OCI-LY3 (cell line): ENCODE results near the gene MTX3.

Source experiments
- H2AFZ ChIP-seq: fragments of 200-600, 300-600 bp; shearing (Covaris generic); 2 replicates; pipeline ENCODE4 v1.6.0; 2014; ENCODE audit warnings: antibody characterized with exemption, low read depth, low read length
- H3K27ac ChIP-seq: fragments of 200-600, 300-600 bp; sonication (generic); 2 replicates; pipeline ENCODE4 v1.5.1; 2014; ENCODE audit warnings: mild to moderate bottlenecking, low read length, moderate library complexity, mixed read lengths
- H3K27me3 ChIP-seq: fragments of 200-600, 300-600 bp; sonication (generic); 2 replicates; pipeline ENCODE4 v1.6.1; 2014; ENCODE audit warnings: low read depth, low read length, mixed read lengths
- H3K36me3 ChIP-seq: fragments of 200-600, 300-600 bp; sonication (generic); replicated peaks from 2 replicates; pipeline ENCODE3; 2014; ENCODE audit warnings: low read depth, low read length, mixed read lengths
- H3K4me1 ChIP-seq: fragments of 300-600, 200-600 bp; sonication (generic); 2 replicates; pipeline ENCODE4 v1.6.1; 2014; ENCODE audit warnings: low read length, mixed read lengths
- H3K4me2 ChIP-seq: fragments of 200-600, 300-600 bp; sonication (generic); 2 replicates; pipeline ENCODE4 v1.6.1; 2014; ENCODE audit warnings: low read length, mixed read lengths
- H3K4me3 ChIP-seq: fragments of 300-600, 200-600 bp; sonication (generic); 2 replicates; pipeline ENCODE4 v1.5.1; 2014; ENCODE audit warnings: antibody characterized with exemption, mild to moderate bottlenecking, low read length, moderate library complexity
- H3K79me2 ChIP-seq: fragments of 300-600, 200-600 bp; shearing (Covaris generic); 2 replicates; pipeline ENCODE4 v1.6.1; 2014; ENCODE audit warnings: mild to moderate bottlenecking, low read length, mixed read lengths
- H3K9ac ChIP-seq: fragments of 300-600, 200-600 bp; shearing (Covaris generic); 2 replicates; pipeline ENCODE4 v1.6.0; 2014; ENCODE audit warnings: mild to moderate bottlenecking, low read length, moderate library complexity
- H3K9me3 ChIP-seq: fragments of 200-600, 300-600 bp; shearing (Covaris generic); 2 replicates; pipeline ENCODE4 v1.6.1; 2014; ENCODE audit warnings: low read length, mixed read lengths; ENCODE audit not compliant: insufficient read depth
- H4K20me1 ChIP-seq: fragments of 200-600, 300-600 bp; sonication (generic); 2 replicates; pipeline ENCODE4 v1.6.1; 2016; ENCODE audit warnings: low read length, mixed read lengths; ENCODE audit not compliant: insufficient read depth
- EZH2phosphoT487 ChIP-seq: fragments of 200-600 bp; shearing (Covaris generic); IDR thresholded peaks from 2 replicates; pipeline ENCODE4 v1.6.1; 2018; ENCODE audit warnings: antibody characterized with exemption, mixed run types, low read depth
- TF ChIP-seq, protein P1 (sequence below): fragments of 200-600, 300-600 bp; sonication (generic); IDR thresholded peaks from 2 replicates; pipeline ENCODE4 v1.5.1; 2014; ENCODE audit warnings: antibody characterized with exemption, low read length, low read depth

Gene MTX3

DNA sequence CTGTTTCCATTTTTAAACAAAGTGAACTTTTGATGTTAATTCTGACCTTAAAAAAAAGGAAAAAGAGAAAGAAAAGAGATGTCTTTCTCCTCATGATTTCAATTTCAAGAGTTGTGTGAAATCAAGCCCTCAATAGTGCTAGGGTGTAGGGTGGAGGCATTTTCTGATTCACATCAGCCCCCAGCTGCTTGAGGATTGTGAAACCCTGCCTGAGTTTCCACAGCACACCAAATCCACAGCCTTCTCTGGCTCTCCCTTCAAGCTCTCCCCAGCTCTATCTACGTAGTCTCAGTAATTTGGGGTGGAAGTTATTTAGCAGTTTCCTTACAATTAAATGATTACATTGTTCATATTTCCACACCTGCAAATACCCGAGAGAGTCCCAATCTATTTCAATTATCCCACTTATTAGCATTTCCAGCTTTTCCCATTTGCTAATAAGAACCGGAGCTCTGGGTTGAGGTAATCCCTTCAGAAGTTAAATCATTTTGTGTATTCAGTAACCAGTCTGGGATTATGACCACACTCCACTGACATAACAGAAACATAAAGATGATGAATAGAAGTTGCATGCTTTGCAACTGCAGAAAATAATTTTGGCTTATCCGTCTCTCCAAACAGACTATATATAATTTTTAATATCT, 54.9 kb downstream of the MTX3 start:
- H3K27ac ChIP-seq: no peak overlapping the region
- H3K4me2 ChIP-seq: no peak overlapping the region
- TF ChIP-seq, protein P1, sequence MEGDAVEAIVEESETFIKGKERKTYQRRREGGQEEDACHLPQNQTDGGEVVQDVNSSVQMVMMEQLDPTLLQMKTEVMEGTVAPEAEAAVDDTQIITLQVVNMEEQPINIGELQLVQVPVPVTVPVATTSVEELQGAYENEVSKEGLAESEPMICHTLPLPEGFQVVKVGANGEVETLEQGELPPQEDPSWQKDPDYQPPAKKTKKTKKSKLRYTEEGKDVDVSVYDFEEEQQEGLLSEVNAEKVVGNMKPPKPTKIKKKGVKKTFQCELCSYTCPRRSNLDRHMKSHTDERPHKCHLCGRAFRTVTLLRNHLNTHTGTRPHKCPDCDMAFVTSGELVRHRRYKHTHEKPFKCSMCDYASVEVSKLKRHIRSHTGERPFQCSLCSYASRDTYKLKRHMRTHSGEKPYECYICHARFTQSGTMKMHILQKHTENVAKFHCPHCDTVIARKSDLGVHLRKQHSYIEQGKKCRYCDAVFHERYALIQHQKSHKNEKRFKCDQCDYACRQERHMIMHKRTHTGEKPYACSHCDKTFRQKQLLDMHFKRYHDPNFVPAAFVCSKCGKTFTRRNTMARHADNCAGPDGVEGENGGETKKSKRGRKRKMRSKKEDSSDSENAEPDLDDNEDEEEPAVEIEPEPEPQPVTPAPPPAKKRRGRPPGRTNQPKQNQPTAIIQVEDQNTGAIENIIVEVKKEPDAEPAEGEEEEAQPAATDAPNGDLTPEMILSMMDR: no peak
- TF ChIP-seq EZH2phosphoT487: no peak
- no peaks in the 10 kb centered on the region for H3K9me3 ChIP-seq
- H4K20me1 ChIP-seq: no peaks in the 10 kb centered on the region
- H3K79me2 ChIP-seq: no peaks in the 10 kb centered on the region
- H3K4me1 ChIP-seq: no peaks in the 10 kb centered on the region
- no peak overlapping the region for H3K4me3 ChIP-seq
- no peaks in the 10 kb centered on the region for H3K27me3 ChIP-seq
- H2AFZ ChIP-seq: no peak overlapping the region
- no peak overlapping the region for H3K9ac ChIP-seq
- no peaks in the 10 kb centered on the region for H3K36me3 ChIP-seq

DNA sequence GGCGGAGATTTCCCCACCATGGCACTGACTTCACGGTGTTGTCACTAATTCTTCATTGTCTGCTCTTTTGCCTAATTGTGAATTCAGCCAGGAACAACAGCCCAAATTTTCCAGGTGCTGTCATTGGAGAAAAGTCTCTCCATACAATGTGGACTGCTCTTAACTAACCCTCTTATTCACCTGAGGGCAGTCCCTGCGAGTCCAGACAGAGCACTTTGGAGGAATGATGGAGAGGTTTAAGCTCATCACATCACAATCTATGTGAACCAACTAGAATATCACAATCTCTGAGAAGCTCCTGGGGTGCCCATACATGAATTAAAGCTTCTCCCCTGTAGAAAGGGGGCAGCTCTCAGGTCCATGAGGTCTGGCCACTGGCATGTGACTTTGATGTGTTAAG, 56.4 kb downstream of the MTX3 start:
- Histone ChIP-seq H2AFZ (no peak overlapping the region), H3K27ac (no peak overlapping the region), H4K20me1 (no peaks in the 10 kb centered on the region), H3K4me2 (no peak overlapping the region), H3K79me2 (no peaks in the 10 kb centered on the region), H3K9me3 (no peaks in the 10 kb centered on the region), H3K36me3 (no peaks in the 10 kb centered on the region), H3K4me3 (no peak overlapping the region), H3K9ac (no peak overlapping the region), H3K27me3 (no peaks in the 10 kb centered on the region), H3K4me1 (no peaks in the 10 kb centered on the region)
- no peak for TF ChIP-seq EZH2phosphoT487
- TF ChIP-seq, protein P1: no peak

- H3K4me1 ChIP-seq: no peaks in the 10 kb centered on the region
- H2AFZ ChIP-seq: no peak overlapping the region
- H3K36me3 ChIP-seq: no peaks in the 10 kb centered on the region
- no peaks in the 10 kb centered on the region for H3K27me3 ChIP-seq
- H3K79me2 ChIP-seq: no peaks in the 10 kb centered on the region
- no peak overlapping the region for H3K9ac ChIP-seq
- H3K4me3 ChIP-seq: no peak overlapping the region
- TF ChIP-seq, protein P1: no peak
- no peak for TF ChIP-seq EZH2phosphoT487
- no peak overlapping the region for H3K4me2 ChIP-seq
- no peaks in the 10 kb centered on the region for H3K9me3 ChIP-seq
- no peaks in the 10 kb centered on the region for H4K20me1 ChIP-seq
- H3K27ac ChIP-seq: no peak overlapping the region
These were observed 58.3 kb downstream of the MTX3 start for GRCh38 chr5:79932510-79933504.

- H3K27ac ChIP-seq: no peak overlapping the region
- H2AFZ ChIP-seq: no peak overlapping the region
- no peaks in the 10 kb centered on the region for H3K79me2 ChIP-seq
- H3K4me2 ChIP-seq: no peak overlapping the region
- no peak overlapping the region for H3K4me3 ChIP-seq
- TF ChIP-seq EZH2phosphoT487: no peak
- TF ChIP-seq, protein P1: no peak
- H3K27me3 ChIP-seq: no peaks in the 10 kb centered on the region
- no peaks in the 10 kb centered on the region for H3K4me1 ChIP-seq
- no peak overlapping the region for H3K9ac ChIP-seq
- no peaks in the 10 kb centered on the region for H3K36me3 ChIP-seq
- H4K20me1 ChIP-seq: no peaks in the 10 kb centered on the region
- no peaks in the 10 kb centered on the region for H3K9me3 ChIP-seq
These were observed 59.2 kb downstream of the MTX3 start for GRCh38 chr5:79931866-79932265.
